Osteoblast (primary cell): ENCODE data around the gene HAUS3. TPM values are rescaled to one million over a fixed set of nuclear protein-coding genes. Genes with fewer than 3 reads are reported as not detected.
A peak's percentile ranks its signal among the peaks of the same experiment; 100 is the strongest.

ENCODE experiments used
- DNase-seq: peaks from one replicate; pipeline ENCODE4 v3.0.0; 2011; ENCODE audit warnings: low spot score, mixed read lengths; ENCODE audit not compliant: insufficient read length; ENCODE audit errors: missing footprints
- H2AFZ ChIP-seq: 2 replicates; pipeline ENCODE4 v1.6.0; 2011; ENCODE audit warnings: mild to moderate bottlenecking, low read length
- H3K27ac ChIP-seq: 2 replicates; pipeline ENCODE4 v1.5.1; 2011; ENCODE audit warnings: mild to moderate bottlenecking, low read depth, low read length, moderate library complexity
- H3K27me3 ChIP-seq: 2 replicates; pipeline ENCODE4 v1.6.0; 2012; ENCODE audit warnings: mild to moderate bottlenecking, control low read depth, inconsistent platforms, low read length, moderate library complexity; ENCODE audit not compliant: insufficient read depth
- H3K36me3 ChIP-seq: 2 replicates; pipeline ENCODE4 v1.5.1; 2011; ENCODE audit warnings: mild to moderate bottlenecking, low read length, control low read depth, moderate library complexity; ENCODE audit not compliant: insufficient read depth
- H3K4me1 ChIP-seq: 2 replicates; pipeline ENCODE4 v1.5.1; 2011; ENCODE audit warnings: mild to moderate bottlenecking, low read length, control low read depth, moderate library complexity; ENCODE audit not compliant: insufficient read depth
- H3K4me2 ChIP-seq: 2 replicates; pipeline ENCODE4 v1.6.0; 2011; ENCODE audit warnings: mild to moderate bottlenecking, low read length; ENCODE audit not compliant: insufficient read depth
- H3K4me3 ChIP-seq: fragments of 200-600 bp; sonication (generic); 3 replicates; pipeline ENCODE4 v1.5.1; 2012; ENCODE audit warnings: mild to moderate bottlenecking, low read length, inconsistent platforms; ENCODE audit not compliant: insufficient read depth
- H3K79me2 ChIP-seq: 2 replicates; pipeline ENCODE4 v1.6.0; 2012; ENCODE audit warnings: mild to moderate bottlenecking, low read length, control low read depth, inconsistent platforms; ENCODE audit not compliant: insufficient read depth
- H3K9me3 ChIP-seq: 2 replicates; pipeline ENCODE4 v1.5.1; 2011; ENCODE audit warnings: low read depth, low read length, control low read depth
- H4K20me1 ChIP-seq: 2 replicates; pipeline ENCODE4 v1.6.0; 2012; ENCODE audit warnings: mild to moderate bottlenecking, low read length, control low read depth; ENCODE audit not compliant: insufficient read depth
- CTCF ChIP-seq: IDR thresholded peaks from 2 replicates; pipeline ENCODE4 v1.5.1; 2011; ENCODE audit warnings: mild to moderate bottlenecking, low read depth, low read length, moderate library complexity; ENCODE audit errors: extremely low read depth
- total RNA-seq: library from RNA; depleted of rRNA; stranded (reverse); fragments of >200 nt; gene quantifications from 2 replicates; pipeline ENCODE4 v1.2.3, GENCODE V29; 2012

Gene HAUS3
- total RNA-seq, 1 donor, result 8.7 TPM

- Histone ChIP-seq H3K27me3 (no peaks in the 10 kb centered on the region), H3K4me3 (no peak overlapping the region), H3K27ac (peak overlapping the region; percentile 19), H3K9me3 (no peaks in the 10 kb centered on the region), H3K36me3 (peaks cover 27% of the 10 kb centered on the region), H4K20me1 (peaks cover 86% of the 10 kb centered on the region), H2AFZ (no peak overlapping the region), H3K4me2 (peak overlapping the region; percentile 20), H3K79me2 (peaks cover 69% of the 10 kb centered on the region), H3K4me1 (peaks cover 27% of the 10 kb centered on the region)
- peak; percentile 93 for DNase-seq
- TF ChIP-seq CTCF, result no peak
Measured at GRCh38 chr4:2255501-2256155, 13.7 kb upstream of the HAUS3 start.

GRCh38 chr4:2254665-2255500, 13.0 kb upstream of the HAUS3 start:
- Histone ChIP-seq H2AFZ (no peak overlapping the region), H3K4me2 (no peak overlapping the region), H3K79me2 (peaks cover 61% of the 10 kb centered on the region), H3K4me3 (no peak overlapping the region), H3K27me3 (no peaks in the 10 kb centered on the region), H3K9me3 (no peaks in the 10 kb centered on the region), H3K4me1 (peaks cover 20% of the 10 kb centered on the region), H4K20me1 (peaks cover 84% of the 10 kb centered on the region), H3K27ac (no peak overlapping the region), H3K36me3 (peaks cover 31% of the 10 kb centered on the region)
- TF ChIP-seq CTCF, result no peak
- DNase-seq, result peak; percentile 83

- Histone ChIP-seq H3K27me3 (no peaks in the 10 kb centered on the region), H3K4me3 (no peak overlapping the region), H3K79me2 (peaks cover 47% of the 10 kb centered on the region), H3K4me1 (peaks cover 18% of the 10 kb centered on the region), H3K4me2 (no peak overlapping the region), H3K27ac (no peak overlapping the region), H3K36me3 (peaks cover 41% of the 10 kb centered on the region), H3K9me3 (no peaks in the 10 kb centered on the region), H2AFZ (no peak overlapping the region), H4K20me1 (peaks cover 76% of the 10 kb centered on the region)
- no peak for TF ChIP-seq CTCF
- peak; percentile 69 for DNase-seq
Measured at GRCh38 chr4:2253160-2254084, 11.5 kb upstream of the HAUS3 start.
